Subcutaneous adipose tissue (tissue), 4 donors: ENCODE results near the gene FBXL20. TPM values are rescaled to one million over a fixed set of nuclear protein-coding genes. Genes with fewer than 3 reads are reported as not detected.

Experiments used
- CTCF ChIP-seq: fragments of 450-650 bp; IDR thresholded peaks from one replicate; pipeline ENCODE4 v1.5.1; 2016; ENCODE audit warnings: low read depth, mild to moderate bottlenecking, control low read depth, antibody characterized with exemption, moderate library complexity
- total RNA-seq, 4 donors: library from RNA; depleted of rRNA; stranded (reverse); fragments of >200 nt; gene quantifications; one replicate each; pipeline ENCODE4 v1.1.0, GENCODE V29; 2016

The FBXL20 gene
- total RNA-seq, 4 donors from 2014 or later: 20.2 to 29.8 (median 25.6) TPM

DNA sequence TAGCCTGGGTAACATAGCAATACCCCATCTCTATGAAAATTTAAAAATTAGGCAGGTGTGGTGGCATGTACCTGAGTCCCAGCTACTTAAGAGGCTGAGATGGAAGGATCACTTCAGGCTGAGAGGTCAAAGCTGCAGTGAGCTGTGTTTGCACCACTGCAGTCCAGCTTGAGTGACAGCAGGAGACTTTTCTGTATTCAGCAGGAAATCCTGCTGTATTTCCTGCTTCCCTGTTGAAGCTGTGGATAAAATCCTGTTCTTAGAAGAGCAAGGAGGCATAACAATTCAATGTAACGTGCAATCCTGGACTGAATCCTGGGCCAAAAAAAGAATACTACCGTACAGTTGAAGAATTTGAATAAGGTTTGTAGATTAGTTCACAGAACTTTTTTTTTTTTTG, 62.2 kb downstream of the FBXL20 start:
- no peak for TF ChIP-seq CTCF

GRCh38 chr17:39335704-39336223, 65.7 kb downstream of the FBXL20 start:
- TF ChIP-seq CTCF: no peak

DNA sequence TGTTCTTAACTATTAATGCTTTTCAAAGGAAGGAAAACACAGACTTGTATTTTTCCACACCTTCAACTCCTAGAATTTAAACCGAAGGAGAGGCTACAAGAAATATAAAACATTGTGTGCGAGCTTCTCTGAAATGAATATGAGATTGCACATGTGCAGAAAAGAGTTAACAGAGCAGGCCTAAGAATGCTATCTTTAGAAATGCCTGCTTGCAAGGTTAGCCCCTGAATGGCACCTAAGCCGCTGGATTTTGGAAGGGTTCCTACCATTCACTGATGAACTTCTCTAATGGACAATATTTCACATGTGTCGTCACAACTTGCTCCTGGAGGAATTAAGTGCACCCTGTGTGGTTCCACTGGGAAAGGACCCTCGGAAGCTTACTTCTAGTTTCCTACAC, 69.3 kb downstream of the FBXL20 start:
- TF ChIP-seq CTCF: no peak

- no peak for TF ChIP-seq CTCF
Measured at GRCh38 chr17:39328815-39329214, 72.6 kb downstream of the FBXL20 start.

DNA sequence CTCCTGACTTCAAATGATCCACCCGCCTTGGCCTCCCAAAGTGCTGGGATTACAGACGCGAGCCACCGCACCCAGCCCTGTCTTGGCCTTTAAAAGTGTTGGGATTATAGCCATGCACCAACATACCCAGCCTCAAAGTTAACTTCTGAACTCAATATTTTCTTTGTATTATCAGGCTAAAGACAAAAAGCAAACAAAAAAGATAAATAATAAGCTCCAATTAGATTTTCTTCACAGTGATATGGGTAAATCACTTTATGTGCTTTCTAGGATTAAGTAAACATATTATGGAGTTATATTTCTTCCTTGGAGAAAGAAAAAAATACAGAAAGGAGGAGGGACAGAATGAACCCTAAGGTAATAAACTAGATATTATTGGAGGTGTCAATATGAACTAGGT, 74.3 kb downstream of the FBXL20 start:
- TF ChIP-seq CTCF: no peak

DNA sequence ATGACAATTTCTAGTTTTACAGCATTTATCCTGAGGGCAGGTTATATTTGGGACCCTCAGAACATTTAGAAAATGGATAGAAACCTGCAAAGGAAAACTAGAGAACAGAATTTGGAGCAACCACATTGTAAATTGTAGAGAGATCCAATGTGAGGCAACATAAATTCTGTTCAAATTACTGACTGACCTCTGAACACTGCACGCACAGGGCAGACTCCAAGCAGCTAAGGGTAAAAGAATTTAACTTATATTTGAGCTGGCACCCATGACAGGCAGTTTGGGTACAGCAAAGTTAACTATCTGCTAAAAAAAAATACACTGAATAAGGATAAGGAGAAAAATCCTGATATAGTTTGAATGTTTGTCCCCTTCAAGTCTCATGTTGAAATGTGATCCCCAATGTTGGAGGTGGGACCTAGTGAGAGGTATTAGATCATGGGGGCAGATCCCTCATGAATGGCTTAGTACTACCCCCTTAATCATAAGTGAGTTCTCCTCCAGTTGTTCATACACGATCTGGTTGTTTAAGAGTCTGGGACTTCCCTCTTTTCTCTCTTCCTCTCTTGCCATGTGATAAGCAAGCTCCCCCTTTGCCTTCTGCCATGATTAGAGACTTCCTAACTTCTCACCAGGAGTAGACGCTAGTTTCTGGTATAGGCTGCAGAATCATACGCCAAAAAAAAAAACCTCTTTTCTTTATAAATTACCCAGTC, 75.7 kb downstream of the FBXL20 start:
- TF ChIP-seq CTCF: no peak

DNA sequence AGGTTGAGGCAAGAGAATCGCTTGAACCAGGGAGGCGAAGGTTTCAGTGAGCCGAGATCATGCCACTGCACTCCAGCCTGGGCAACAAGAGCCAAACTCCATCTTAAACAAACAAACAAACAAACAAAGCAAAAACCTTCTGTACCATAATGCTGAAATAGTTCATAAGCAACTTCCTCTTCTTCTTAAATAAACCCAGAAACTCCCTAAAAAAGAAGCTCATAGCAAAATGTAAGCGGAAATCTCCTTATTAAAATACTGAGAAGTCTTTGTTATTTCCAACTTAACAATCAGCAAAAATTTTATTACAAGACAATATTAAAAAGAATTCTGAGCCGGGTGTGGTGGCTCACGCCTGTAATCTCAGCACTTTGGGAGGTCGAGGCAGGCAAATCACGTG, 82.8 kb downstream of the FBXL20 start:
- no peak for TF ChIP-seq CTCF
